ENCODE measurements around the gene COL27A1.

GRCh38 chr9:114174876-114175771 lies 19.8 kb downstream of the COL27A1 start:
- no peak for TF ChIP-seq CTCF (IDR thresholded peaks at IDR 0.05 in 2 of 3, conservative IDR thresholded peaks at IDR 0.05 in 1 of 3; ENCODE audit: borderline replicate concordance in 1 of 3, insufficient read depth in 1 of 3, low read depth in 2 of 3, low read length in 2 of 3)
- TF ChIP-seq CEBPB (IDR thresholded peaks at IDR 0.05; ENCODE audit: low read depth) = no peak
- TF ChIP-seq POLR2A (IDR thresholded peaks at IDR 0.05; ENCODE audit: borderline replicate concordance, extremely low read depth, insufficient read depth, insufficient read length) = no peak
- TF ChIP-seq SIN3A (IDR thresholded peaks at IDR 0.05; ENCODE audit: low read depth) = no peak
- TF ChIP-seq ZNF274 (IDR thresholded peaks at IDR 0.05; ENCODE audit: low read depth, low read length) = no peak
- TF ChIP-seq CBX3 (IDR thresholded peaks at IDR 0.05; ENCODE audit: low read depth) = no peak

Measured in HCT116 (cell line).